ENCODE results near the gene PPP1R1A. TPM values are rescaled to one million over a fixed set of nuclear protein-coding genes. Genes with fewer than 3 reads are reported as not detected.
A peak's percentile ranks its signal among the peaks of the same experiment; 100 is the strongest.

PPP1R1A gene
- polyA plus RNA-seq, 6 donors from 2014 or later = not detected

DNA sequence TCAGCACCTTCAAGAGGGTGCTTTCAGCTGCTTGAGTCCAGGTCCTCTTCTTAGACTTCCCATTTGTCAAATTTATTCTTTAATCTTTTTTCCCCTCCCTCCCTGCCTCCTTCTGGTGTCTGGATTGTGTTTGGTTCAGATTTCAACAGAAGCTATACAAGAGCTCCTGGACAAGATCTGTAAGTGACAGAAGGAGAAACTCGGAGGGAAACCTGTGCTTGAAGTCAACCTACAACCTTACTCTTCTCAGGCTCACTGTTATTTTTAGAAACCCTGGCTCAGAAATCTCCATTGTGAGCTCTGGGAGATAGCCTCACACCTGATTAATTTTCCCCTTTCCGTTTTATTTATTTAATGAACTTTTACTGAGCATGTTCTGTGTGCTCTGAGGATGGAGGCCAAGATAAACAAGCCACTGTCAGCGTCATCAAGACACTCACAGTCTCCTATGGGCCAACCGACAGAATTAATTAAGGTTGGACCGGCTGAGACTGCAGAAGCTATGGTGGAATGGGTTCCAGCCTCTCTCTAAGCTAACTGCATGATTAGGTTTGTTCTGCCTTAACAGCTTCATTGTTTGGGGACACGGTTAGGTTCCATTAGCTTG, 25.6 kb downstream of the PPP1R1A start:
- Mint-ChIP-seq H3K4me1 (peaks cover 24 to 30% (median 27%) of the 10 kb centered on the region in 3 donors), H3K4me3 (peak overlapping the region in 4 of 8 donors; percentile 15 to 50 (median 37)), H3K27ac (no peak overlapping the region), H3K27me3 (peaks cover 0 to 4% (median 0%) of the 10 kb centered on the region in 3 donors), H3K9me3 (peaks cover 0 to 4% (median 0%) of the 10 kb centered on the region in 7 donors), H3K36me3 (peaks cover 0 to 8% of the 10 kb centered on the region in 2 donors)
- ATAC-seq (ENCODE audit: low read depth in 2 of 2) (no peak), DNase-seq (no peak)

GRCh38 chr12:54561164-54561563, 27.3 kb downstream of the PPP1R1A start:
- no peak for DNase-seq
- Mint-ChIP-seq H3K27me3 (peaks cover 0 to 4% (median 0%) of the 10 kb centered on the region in 3 donors), H3K4me1 (peaks cover 24 to 30% (median 27%) of the 10 kb centered on the region in 3 donors), H3K4me3 (peak overlapping the region; percentile 78 to 98 (median 96)), H3K27ac (peak overlapping the region in 4 of 6 donors; percentile 6 to 83 (median 56)), H3K9me3 (peaks cover 0 to 4% (median 0%) of the 10 kb centered on the region in 7 donors), H3K36me3 (no peaks in the 10 kb centered on the region)
- no peak for ATAC-seq (ENCODE audit: low read depth in 2 of 2)

DNA sequence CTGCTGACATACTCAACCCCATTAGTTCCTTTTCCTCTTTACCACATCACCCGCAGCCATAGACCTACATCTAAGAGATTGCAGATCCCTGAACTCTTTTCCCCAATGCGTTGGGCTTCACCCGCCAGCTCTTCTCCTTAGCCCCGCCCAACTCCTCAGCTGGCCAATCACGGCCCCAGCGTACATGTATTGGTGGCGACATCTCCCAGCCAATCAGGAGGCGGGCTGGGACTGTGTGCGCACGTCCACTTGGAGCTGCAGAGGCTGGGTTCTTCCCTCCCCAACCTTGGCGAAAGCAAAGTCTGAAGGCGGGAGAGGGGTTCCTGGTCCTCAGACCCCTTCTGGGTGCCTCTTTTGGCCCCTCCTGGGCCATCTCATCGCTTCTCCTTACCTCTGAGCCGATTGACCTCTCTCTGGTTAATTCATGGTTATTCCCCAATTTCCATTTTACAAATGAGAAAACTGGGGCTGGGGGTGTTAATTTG, 28.0 kb downstream of the PPP1R1A start:
- Mint-ChIP-seq H3K27me3 (peaks cover 0 to 4% (median 0%) of the 10 kb centered on the region in 3 donors), H3K9me3 (peaks cover 0 to 4% (median 0%) of the 10 kb centered on the region in 7 donors), H3K4me1 (peaks cover 24 to 30% (median 27%) of the 10 kb centered on the region in 3 donors), H3K27ac (peak overlapping the region; percentile 70 to 98 (median 92)), H3K36me3 (no peaks in the 10 kb centered on the region), H3K4me3 (peak overlapping the region; percentile 78 to 98 (median 96))
- peak; percentile 81 for DNase-seq
- peak; percentile 100 for ATAC-seq (ENCODE audit: low read depth in 2 of 2)

- H3K4me3 Mint-ChIP-seq = no peak overlapping the region
- H3K27ac Mint-ChIP-seq = no peak overlapping the region
- ATAC-seq (ENCODE audit: low read depth in 2 of 2) (no peak), DNase-seq (no peak)
- peaks cover 0 to 4% (median 0%) of the 10 kb centered on the region in 7 donors for H3K9me3 Mint-ChIP-seq
- H3K4me1 Mint-ChIP-seq = peaks cover 24 to 30% (median 27%) of the 10 kb centered on the region in 3 donors
- peaks cover 0 to 2% of the 10 kb centered on the region in 2 donors for H3K36me3 Mint-ChIP-seq
- peaks cover under 1 to 4% (median under 1%) of the 10 kb centered on the region in 3 donors for H3K27me3 Mint-ChIP-seq
Observed at GRCh38 chr12:54558759-54559158, 29.7 kb downstream of the PPP1R1A start.

DNA sequence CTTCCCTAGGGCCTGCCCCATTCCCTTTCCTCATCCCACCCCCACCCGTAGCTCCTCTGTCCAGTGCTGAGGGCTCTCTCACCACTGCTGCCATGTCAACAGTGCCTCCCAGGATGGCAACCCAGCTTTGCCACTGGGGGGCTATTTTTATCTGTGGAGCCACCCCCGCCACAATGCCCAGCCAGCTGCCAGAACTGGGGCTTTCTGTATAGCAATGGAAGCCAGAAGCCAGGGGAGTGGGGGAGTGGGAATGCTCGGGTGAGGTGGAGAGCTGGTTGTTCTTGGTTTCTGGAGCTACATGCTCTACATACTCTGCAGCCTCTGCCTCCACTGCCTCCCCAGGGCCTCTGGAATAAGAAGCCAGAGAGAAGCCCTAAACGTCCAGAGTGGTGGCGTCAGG, 30.1 kb downstream of the PPP1R1A start:
- peaks cover 24 to 30% (median 27%) of the 10 kb centered on the region in 3 donors for H3K4me1 Mint-ChIP-seq
- no peak for ATAC-seq (ENCODE audit: low read depth in 2 of 2)
- H3K36me3 Mint-ChIP-seq = peaks cover 3 to 6% of the 10 kb centered on the region in 2 donors
- H3K9me3 Mint-ChIP-seq = peaks cover 0 to 4% (median 0%) of the 10 kb centered on the region in 7 donors
- H3K4me3 Mint-ChIP-seq = peak overlapping the region in 1 of 8 donors; percentile 13
- DNase-seq = no peak
- H3K27me3 Mint-ChIP-seq = peaks cover 4 to 5% (median 5%) of the 10 kb centered on the region in 3 donors
- no peak overlapping the region for H3K27ac Mint-ChIP-seq

- peaks cover 7 to 13% of the 10 kb centered on the region in 2 donors for H3K36me3 Mint-ChIP-seq
- H3K27me3 Mint-ChIP-seq = peaks cover 12 to 17% (median 15%) of the 10 kb centered on the region in 3 donors
- peaks cover 0 to 4% (median 0%) of the 10 kb centered on the region in 7 donors for H3K9me3 Mint-ChIP-seq
- DNase-seq (no peak), ATAC-seq (ENCODE audit: low read depth in 2 of 2) (no peak)
- no peak overlapping the region for H3K27ac Mint-ChIP-seq
- peaks cover 20 to 23% (median 21%) of the 10 kb centered on the region in 3 donors for H3K4me1 Mint-ChIP-seq
- no peak overlapping the region for H3K4me3 Mint-ChIP-seq
Observed at GRCh38 chr12:54555670-54556257, 32.7 kb downstream of the PPP1R1A start.

DNA sequence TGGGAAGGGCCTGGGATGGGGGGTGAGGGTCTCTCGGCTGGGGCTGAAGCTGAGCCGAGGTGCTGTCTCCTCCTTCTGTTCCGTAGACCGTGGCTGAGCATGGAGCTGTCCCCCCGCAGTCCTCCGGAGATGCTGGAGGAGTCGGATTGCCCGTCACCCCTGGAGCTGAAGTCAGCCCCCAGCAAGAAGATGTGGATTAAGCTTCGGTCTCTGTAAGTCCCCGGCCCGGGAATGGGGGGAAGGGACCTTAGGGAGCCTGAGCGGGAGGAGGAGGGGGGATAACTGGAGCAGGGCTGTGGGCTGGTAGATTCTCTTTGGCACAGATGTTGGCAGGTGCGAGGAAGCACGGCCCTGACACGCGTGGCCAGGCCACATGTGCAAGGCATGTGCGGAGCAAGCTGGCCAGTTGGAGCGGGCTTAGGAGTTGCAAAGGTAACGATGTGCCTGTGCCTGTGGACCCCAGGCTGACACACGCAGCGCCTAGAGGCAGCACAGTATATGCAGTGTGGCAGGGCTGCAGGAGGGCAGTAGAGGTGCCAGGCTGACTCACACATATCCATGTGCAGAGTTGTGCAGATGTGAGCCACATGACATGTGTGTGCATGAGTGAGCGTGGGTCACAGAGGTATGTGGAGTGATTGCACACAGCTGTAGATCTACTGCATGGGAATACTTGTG, 38.5 kb downstream of the PPP1R1A start:
- H3K4me1 Mint-ChIP-seq = peaks cover 30 to 41% (median 40%) of the 10 kb centered on the region in 3 donors
- peaks cover 8 to 24% (median 19%) of the 10 kb centered on the region in 3 donors for H3K27me3 Mint-ChIP-seq
- peaks cover 7 to 13% of the 10 kb centered on the region in 2 donors for H3K36me3 Mint-ChIP-seq
- DNase-seq (no peak), ATAC-seq (ENCODE audit: low read depth in 2 of 2) (peak; percentile 76 to 77)
- H3K4me3 Mint-ChIP-seq = peak overlapping the region; percentile 76 to 92 (median 88)
- peak overlapping the region in 4 of 6 donors; percentile 16 to 95 (median 69) for H3K27ac Mint-ChIP-seq
- H3K9me3 Mint-ChIP-seq = no peaks in the 10 kb centered on the region

GRCh38 chr12:54546511-54546910, 41.9 kb downstream of the PPP1R1A start:
- H3K36me3 Mint-ChIP-seq = peaks cover 13 to 15% of the 10 kb centered on the region in 2 donors

DNA sequence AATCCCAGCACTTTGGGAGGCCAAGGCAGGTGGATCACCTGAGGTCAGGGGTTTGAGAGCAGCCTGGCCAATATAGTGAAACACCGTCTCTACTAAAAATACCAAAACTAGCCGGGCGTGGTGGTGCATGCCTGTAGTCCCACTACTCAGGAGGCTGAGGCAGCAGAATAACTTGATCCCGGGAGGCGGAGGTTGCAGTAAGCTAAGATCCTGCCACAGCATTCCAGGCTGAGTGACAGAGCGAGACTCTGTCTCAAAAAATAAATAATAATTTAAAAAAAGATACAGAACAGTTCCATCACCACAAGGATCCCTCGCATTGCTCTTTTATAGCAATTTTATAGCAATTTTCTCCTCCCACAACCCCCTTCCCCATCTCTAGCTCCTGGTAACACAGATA, 43.7 kb downstream of the PPP1R1A start:
- Mint-ChIP-seq H3K27me3 (no peaks in the 10 kb centered on the region), H3K4me3 (no peak overlapping the region), H3K9me3 (no peaks in the 10 kb centered on the region), H3K36me3 (peaks cover 15 to 16% of the 10 kb centered on the region in 2 donors), H3K27ac (peak overlapping the region in 2 of 6 donors; percentile 32 to 38), H3K4me1 (peaks cover 15 to 22% (median 22%) of the 10 kb centered on the region in 3 donors)
- ATAC-seq (ENCODE audit: low read depth in 2 of 2) (no peak), DNase-seq (no peak)

More at GRCh38 chr12:54546511-54546910, 41.9 kb downstream of the PPP1R1A start:
- Mint-ChIP-seq H3K27me3 (peaks cover 5 to 15% (median 12%) of the 10 kb centered on the region in 3 donors), H3K27ac (peak overlapping the region in 5 of 6 donors; percentile 4 to 90 (median 49)), H3K4me3 (peak overlapping the region in 1 of 8 donors; percentile 57), H3K4me1 (peaks cover 30 to 40% (median 40%) of the 10 kb centered on the region in 3 donors), H3K9me3 (no peaks in the 10 kb centered on the region)
- ATAC-seq (ENCODE audit: low read depth in 2 of 2) (no peak), DNase-seq (no peak)

- H3K9me3 Mint-ChIP-seq = no peaks in the 10 kb centered on the region
- ATAC-seq (ENCODE audit: low read depth in 2 of 2) (no peak), DNase-seq (no peak)
- peaks cover 6 to 13% (median 13%) of the 10 kb centered on the region in 3 donors for H3K4me1 Mint-ChIP-seq
- no peaks in the 10 kb centered on the region for H3K27me3 Mint-ChIP-seq
- H3K4me3 Mint-ChIP-seq = no peak overlapping the region
- peaks cover 15 to 26% of the 10 kb centered on the region in 2 donors for H3K36me3 Mint-ChIP-seq
- H3K27ac Mint-ChIP-seq = peak overlapping the region in 3 of 6 donors; percentile 34 to 78 (median 58)
Observed at GRCh38 chr12:54543526-54543925, 44.9 kb downstream of the PPP1R1A start.

DNA sequence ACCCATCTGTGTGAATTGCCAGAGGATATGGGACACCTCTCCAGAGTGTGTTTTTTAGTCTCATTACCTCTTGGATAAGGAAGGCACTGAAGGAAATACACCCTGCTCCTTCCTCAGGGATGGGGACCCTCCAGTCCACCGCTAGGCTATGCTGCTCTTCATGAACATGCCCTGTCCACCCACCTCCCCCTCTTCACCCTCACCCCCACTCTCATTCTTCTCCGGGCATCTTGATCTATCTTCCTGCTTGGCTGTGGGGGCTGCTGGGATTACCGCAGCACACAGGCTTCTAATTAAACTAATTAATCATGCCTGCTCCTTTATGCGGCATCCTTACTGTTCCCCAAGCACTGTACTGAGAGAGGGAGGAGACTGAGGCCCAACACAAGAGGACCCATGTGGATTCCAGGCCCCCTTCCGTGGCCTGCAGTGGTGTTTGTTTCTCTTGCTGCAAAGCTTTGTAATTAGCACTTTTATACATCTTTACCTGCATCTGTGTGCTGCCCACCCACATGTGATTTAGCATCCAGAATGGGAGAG, 46.6 kb downstream of the PPP1R1A start:
- Mint-ChIP-seq H3K27ac (no peak overlapping the region), H3K27me3 (no peaks in the 10 kb centered on the region), H3K4me1 (peaks cover under 1 to 4% (median 1%) of the 10 kb centered on the region in 3 donors), H3K36me3 (peaks cover 17 to 31% of the 10 kb centered on the region in 2 donors), H3K9me3 (no peaks in the 10 kb centered on the region), H3K4me3 (no peak overlapping the region)
- no peak for DNase-seq
- no peak for ATAC-seq (ENCODE audit: low read depth in 2 of 2)

GRCh38 chr12:54538136-54538700, 50.2 kb downstream of the PPP1R1A start:
- Mint-ChIP-seq H3K36me3 (peaks cover 42 to 61% of the 10 kb centered on the region in 2 donors), H3K4me3 (no peak overlapping the region), H3K9me3 (no peaks in the 10 kb centered on the region), H3K27ac (peak overlapping the region in 3 of 6 donors; percentile 50 to 63 (median 62)), H3K27me3 (no peaks in the 10 kb centered on the region), H3K4me1 (peaks cover 0 to 5% (median 0%) of the 10 kb centered on the region in 3 donors)
- ATAC-seq (ENCODE audit: low read depth in 2 of 2) (no peak), DNase-seq (no peak)

All from naive B cell (primary cell).